Measurements from ENCODE around the gene PSMD5. TPM values are rescaled to one million over a fixed set of nuclear protein-coding genes. Genes with fewer than 3 reads are reported as not detected.

Gene PSMD5
- total RNA-seq, 1 experiment from 2014 or later = 27.9 TPM

GRCh38 chr9:120860083-120860482, 17.4 kb upstream of the PSMD5 start:
- no peak for DNase-seq (ENCODE audit: low spot score)
- in situ Hi-C loops (cut with HindIII; ENCODE audit: low sequenced_read_pairs) = no loop called here

GRCh38 chr9:120859361-120859760, 16.6 kb upstream of the PSMD5 start:
- DNase-seq (ENCODE audit: low spot score) = no peak
- in situ Hi-C loops (cut with HindIII; ENCODE audit: low sequenced_read_pairs) = no loop called here

- no peak for DNase-seq (ENCODE audit: low spot score)
- in situ Hi-C loops (cut with HindIII; ENCODE audit: low sequenced_read_pairs) = no loop called here
Measured at GRCh38 chr9:120857902-120858301, 15.2 kb upstream of the PSMD5 start.

- DNase-seq (ENCODE audit: low spot score) = peak; percentile 49
- in situ Hi-C loops (cut with HindIII; ENCODE audit: low sequenced_read_pairs) = no loop called here
Measured at GRCh38 chr9:120857481-120857880, 14.8 kb upstream of the PSMD5 start.

GRCh38 chr9:120856700-120857099, 14.0 kb upstream of the PSMD5 start:
- DNase-seq (ENCODE audit: low spot score) = peak; percentile 50
- in situ Hi-C loops (cut with HindIII; ENCODE audit: low sequenced_read_pairs) = no loop called here

- in situ Hi-C loops (cut with HindIII; ENCODE audit: low sequenced_read_pairs) = no loop called here
- peak; percentile 18 for DNase-seq (ENCODE audit: low spot score)
Measured at GRCh38 chr9:120855827-120856670, 13.3 kb upstream of the PSMD5 start.

GRCh38 chr9:120854596-120855327, 12.0 kb upstream of the PSMD5 start:
- in situ Hi-C loops (cut with HindIII; ENCODE audit: low sequenced_read_pairs) = no loop called here
- no peak for DNase-seq (ENCODE audit: low spot score)

GRCh38 chr9:120853198-120853597, 10.5 kb upstream of the PSMD5 start:
- in situ Hi-C loops (cut with HindIII; ENCODE audit: low sequenced_read_pairs) = no loop called here

GRCh38 chr9:120852240-120853010, 9.7 kb upstream of the PSMD5 start:
- in situ Hi-C loops (cut with HindIII; ENCODE audit: low sequenced_read_pairs) = no loop called here
- no peak for DNase-seq (ENCODE audit: low spot score)

More at GRCh38 chr9:120853198-120853597, 10.5 kb upstream of the PSMD5 start:
- DNase-seq (ENCODE audit: low spot score) = no peak

GRCh38 chr9:120851449-120851848, 8.7 kb upstream of the PSMD5 start:
- in situ Hi-C loops (cut with HindIII; ENCODE audit: low sequenced_read_pairs) = no loop called here

GRCh38 chr9:120850315-120850714, 7.6 kb upstream of the PSMD5 start:
- in situ Hi-C loops (cut with HindIII; ENCODE audit: low sequenced_read_pairs) = no loop called here

More at GRCh38 chr9:120851449-120851848, 8.7 kb upstream of the PSMD5 start:
- DNase-seq (ENCODE audit: low spot score) = no peak

GRCh38 chr9:120846906-120847305, 4.2 kb upstream of the PSMD5 start:
- in situ Hi-C loops (cut with HindIII; ENCODE audit: low sequenced_read_pairs) = no loop called here
- DNase-seq (ENCODE audit: low spot score) = no peak

More at GRCh38 chr9:120850315-120850714, 7.6 kb upstream of the PSMD5 start:
- no peak for DNase-seq (ENCODE audit: low spot score)

GRCh38 chr9:120846251-120846889, 3.6 kb upstream of the PSMD5 start:
- in situ Hi-C loops (cut with HindIII; ENCODE audit: low sequenced_read_pairs) = no loop called here
- no peak for DNase-seq (ENCODE audit: low spot score)

- in situ Hi-C loops (cut with HindIII; ENCODE audit: low sequenced_read_pairs) = no loop called here
- no peak for DNase-seq (ENCODE audit: low spot score)
Measured at GRCh38 chr9:120845255-120845654, 2.5 kb upstream of the PSMD5 start.

GRCh38 chr9:120841930-120842684, 615 bp downstream of the PSMD5 start:
- DNase-seq (ENCODE audit: low spot score) = peak; percentile 56
- in situ Hi-C loops (cut with HindIII; ENCODE audit: low sequenced_read_pairs) = no loop called here

- in situ Hi-C loops (cut with HindIII; ENCODE audit: low sequenced_read_pairs) = no loop called here
- no peak for DNase-seq (ENCODE audit: low spot score)
Measured at GRCh38 chr9:120839146-120839545, 3.6 kb downstream of the PSMD5 start.

- DNase-seq (ENCODE audit: low spot score) = no peak
- in situ Hi-C loops (cut with HindIII; ENCODE audit: low sequenced_read_pairs) = no loop called here
Measured at GRCh38 chr9:120837921-120838320, 4.8 kb downstream of the PSMD5 start.

GRCh38 chr9:120833325-120833724, 9.4 kb downstream of the PSMD5 start:
- in situ Hi-C loops (cut with HindIII; ENCODE audit: low sequenced_read_pairs) = no loop called here
- DNase-seq (ENCODE audit: low spot score) = no peak
